ENCODE results near the gene FCHSD2. TPM values are rescaled to one million over a fixed set of nuclear protein-coding genes. Genes with fewer than 3 reads are reported as not detected.

Gene FCHSD2
- polyA plus RNA-seq, 3 donors: 14.5 to 43.5 (median 16.6) TPM

DNA sequence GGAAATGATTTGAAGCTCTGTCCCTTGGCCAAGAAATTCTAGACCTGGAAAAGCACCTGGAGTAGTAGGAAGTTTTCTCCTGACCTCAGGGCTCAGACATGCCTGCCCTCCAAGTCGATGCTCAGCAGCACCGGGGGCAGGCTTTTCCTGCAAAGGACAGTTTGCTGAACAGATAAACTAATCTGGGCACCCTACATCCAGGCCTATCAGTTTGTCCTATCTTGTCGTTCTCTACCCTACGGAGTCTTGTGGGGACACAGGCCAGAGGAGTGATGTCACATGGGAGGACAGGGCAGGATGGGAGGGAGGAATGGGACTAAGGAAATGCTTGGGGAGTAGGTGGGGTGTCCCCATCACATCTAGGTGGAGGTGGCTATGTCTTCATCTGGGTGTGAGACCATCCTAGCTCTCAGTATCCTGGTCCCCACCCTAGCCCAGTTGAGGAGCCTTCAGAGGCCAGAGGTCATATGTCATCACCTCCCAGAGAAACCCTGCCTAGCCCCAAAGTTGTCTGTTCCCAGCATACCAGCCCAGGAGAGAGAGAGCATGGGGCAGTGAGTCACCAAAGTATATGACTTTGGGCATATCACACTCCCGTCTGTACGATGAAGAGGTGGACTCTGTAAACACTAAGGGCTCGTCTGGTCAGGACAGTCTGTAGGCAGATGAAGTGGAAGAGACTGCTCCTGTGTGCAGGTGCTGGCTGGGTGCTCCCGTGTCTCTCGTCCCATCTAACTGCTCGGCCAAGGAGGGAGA is 18.1 kb upstream of the FCHSD2 start:
- Mint-ChIP-seq H3K4me1 (peaks cover 46% of the 10 kb centered on the region), H3K36me3 (peaks cover 0 to 3% of the 10 kb centered on the region in 2 donors), H3K4me3 (no peak overlapping the region), H3K9me3 (peaks cover 0 to 7% (median 0%) of the 10 kb centered on the region in 7 donors), H3K27me3 (ENCODE audit: low read depth in 3 of 3) (peaks cover 0 to 1% (median 0%) of the 10 kb centered on the region in 3 donors), H3K27ac (no peak overlapping the region)
- no peaks in the 10 kb centered on the region for H3K27me3 ChIP-seq (ENCODE audit: control insufficient read depth in 2 of 2, insufficient read depth in 2 of 2, low read length in 2 of 2)
- H3K9ac ChIP-seq (ENCODE audit: insufficient read depth, low read length, poor library complexity, severe bottlenecking): no peak overlapping the region
- TF ChIP-seq CTCF (IDR thresholded peaks at IDR 0.05): no peak
- no peak overlapping the region for H3K27ac ChIP-seq (ENCODE audit: low read depth in 1 of 2, low read length in 2 of 2)
- no peaks in the 10 kb centered on the region for H3K79me2 ChIP-seq (ENCODE audit: insufficient read depth, low read length)
- H3K36me3 ChIP-seq (replicated peaks in 1 of 2; ENCODE audit: control insufficient read depth in 1 of 2, insufficient read depth in 2 of 2, low read length in 2 of 2): no peaks in the 10 kb centered on the region
- no peaks in the 10 kb centered on the region for H4K20me1 ChIP-seq (ENCODE audit: insufficient read depth, low read length)
- H3K4me2 ChIP-seq (replicated peaks; ENCODE audit: extremely low read depth, low read length, poor library complexity, severe bottlenecking): no peak overlapping the region
- 93% methylated on average over 2 of the region's 10 CpGs for WGBS (ENCODE audit: insufficient coverage)
- H3K4me1 ChIP-seq (ENCODE audit: control insufficient read depth in 1 of 2, insufficient read depth in 2 of 2, low read length in 2 of 2): peaks cover 39 to 43% of the 10 kb centered on the region in 2 donors
- no peaks in the 10 kb centered on the region for H3K9me3 ChIP-seq (replicated peaks in 1 of 2; ENCODE audit: control insufficient read depth in 1 of 2, insufficient read depth in 1 of 2, low read length in 2 of 2)
- no peak for DNase-seq
- no peak overlapping the region for H2AFZ ChIP-seq (ENCODE audit: insufficient read depth, low read depth, low read length, poor library complexity, severe bottlenecking)
- intact Hi-C loops (cut with micrococcal nuclease): no loop called here
- no peak overlapping the region for H3K4me3 ChIP-seq (replicated peaks in 1 of 3; ENCODE audit: low read depth in 2 of 3, low read length in 3 of 3)

DNA sequence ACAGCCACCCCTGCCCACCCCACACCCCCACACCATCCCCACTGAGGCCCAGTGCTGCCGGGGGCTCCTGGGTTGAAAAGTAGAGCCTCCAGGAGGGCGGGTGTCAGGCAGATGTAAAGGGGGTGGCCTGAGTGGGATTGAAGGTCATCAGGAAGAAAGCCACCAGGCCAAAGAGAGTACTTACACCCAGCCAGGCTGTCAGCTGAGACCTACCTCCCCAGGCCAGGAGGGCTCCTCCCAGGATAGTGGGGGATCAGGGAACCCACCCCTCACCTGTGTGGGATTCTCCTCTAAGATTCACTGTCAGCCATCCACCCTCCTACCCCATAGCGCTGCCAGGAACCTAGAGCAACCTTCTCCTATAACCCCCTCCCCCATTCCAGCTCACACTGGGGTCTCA is 17.2 kb upstream of the FCHSD2 start:
- Mint-ChIP-seq H3K4me1 (peaks cover 52% of the 10 kb centered on the region), H3K9me3 (peaks cover 0 to 7% (median 0%) of the 10 kb centered on the region in 7 donors), H3K4me3 (no peak overlapping the region), H3K27me3 (ENCODE audit: low read depth in 3 of 3) (no peaks in the 10 kb centered on the region), H3K27ac (peak overlapping the region in 3 of 7 donors; percentile 10 to 75 (median 60)), H3K36me3 (peaks cover 0 to 3% of the 10 kb centered on the region in 2 donors)
- Histone ChIP-seq H4K20me1 (ENCODE audit: insufficient read depth, low read length) (no peaks in the 10 kb centered on the region), H3K4me3 (replicated peaks in 1 of 3; ENCODE audit: low read depth in 2 of 3, low read length in 3 of 3) (no peak overlapping the region), H2AFZ (ENCODE audit: insufficient read depth, low read depth, low read length, poor library complexity, severe bottlenecking) (no peak overlapping the region), H3K27me3 (ENCODE audit: control insufficient read depth in 2 of 2, insufficient read depth in 2 of 2, low read length in 2 of 2) (no peaks in the 10 kb centered on the region), H3K9me3 (replicated peaks in 1 of 2; ENCODE audit: control insufficient read depth in 1 of 2, insufficient read depth in 1 of 2, low read length in 2 of 2) (no peaks in the 10 kb centered on the region), H3K4me1 (ENCODE audit: control insufficient read depth in 1 of 2, insufficient read depth in 2 of 2, low read length in 2 of 2) (peaks cover 48 to 52% of the 10 kb centered on the region in 2 donors), H3K4me2 (replicated peaks; ENCODE audit: extremely low read depth, low read length, poor library complexity, severe bottlenecking) (no peak overlapping the region), H3K9ac (ENCODE audit: insufficient read depth, low read length, poor library complexity, severe bottlenecking) (no peak overlapping the region), H3K79me2 (ENCODE audit: insufficient read depth, low read length) (no peaks in the 10 kb centered on the region), H3K27ac (ENCODE audit: low read depth in 1 of 2, low read length in 2 of 2) (no peak overlapping the region), H3K36me3 (replicated peaks in 1 of 2; ENCODE audit: control insufficient read depth in 1 of 2, insufficient read depth in 2 of 2, low read length in 2 of 2) (no peaks in the 10 kb centered on the region)
- intact Hi-C loops (cut with micrococcal nuclease): no loop called here
- TF ChIP-seq CTCF (IDR thresholded peaks at IDR 0.05): no peak
- WGBS (ENCODE audit: insufficient coverage): 100% methylated on average over 1 of the region's 3 CpGs
- no peak for DNase-seq

All from CD14-positive monocyte (primary cell).